GM12878 (cell line): Measurements from ENCODE around the gene AQP9. TPM values are rescaled to one million over a fixed set of nuclear protein-coding genes. Genes with fewer than 3 reads are reported as not detected.

Experiments
- ATAC-seq: fragments of 200-7000 bp; cut with Tn5 transposase; 3 replicates; pipeline ENCODE4 v1.9.1; 2020; ENCODE audit warnings: mild to moderate bottlenecking, moderate library complexity
- BruUV-seq: library from RNA; stranded (reverse); fragments of 400-500 nt; replicated peaks from 2 replicates; lab custom pipeline; 2021; lab: Mats Ljungman, UMichigan
- CTCF ChIA-PET: fragments of 300-600 bp; sonication (Branson Sonifier 250); formaldehyde crosslinking; extraction: SDS; loops from one replicate; lab custom pipeline; 2021; ENCODE audit warnings: inconsistent platforms; lab: Yijun Ruan, JAX
- POLR2A ChIA-PET: fragments of 350-600 bp; formaldehyde crosslinking; extraction: SDS; loops from one replicate; lab custom pipeline; 2021; ENCODE audit warnings: inconsistent platforms; lab: Charles Lee
- RAD21 ChIA-PET: fragments of 300-600 bp; sonication (Branson Sonifier 250); formaldehyde crosslinking; loops from one replicate; lab custom pipeline; 2023; ENCODE audit warnings: antibody characterized with exemption; ENCODE audit not compliant: unreplicated experiment; lab: Charles Lee
- SMC1A ChIA-PET: fragments of 300-600 bp; sonication (Branson Sonifier 250); formaldehyde crosslinking; loops from one replicate; lab custom pipeline; 2023; ENCODE audit not compliant: unreplicated experiment, uncharacterized antibody; lab: Charles Lee
- DNase-seq: peaks from one replicate; pipeline ENCODE4 v3.0.0-alpha.2; 2011; ENCODE audit warnings: low read depth, low spot score
- FAIRE-seq: peaks from 3 replicates; lab custom pipeline; 2011; peaks lifted over from hg19 to GRCh38; lab: Jason Lieb, UNC
- H2AFZ ChIP-seq: 2 replicates; pipeline ENCODE4 v1.6.0; 2011; ENCODE audit warnings: low read depth, low read length, control low read depth; ENCODE audit not compliant: control insufficient read depth
- H3K27ac ChIP-seq: 2 replicates; pipeline ENCODE4 v1.5.1; 2011; ENCODE audit warnings: control low read depth; ENCODE audit not compliant: control insufficient read depth, insufficient read depth
- H3K27me3 ChIP-seq, 2 experiments: replicated peaks in 1 of 2; 2 replicates each; pipeline versions ENCODE4 v1.6.0 to v1.6.1; 2011; ENCODE audit warnings: low read length in 1 of 2; ENCODE audit not compliant: control insufficient read depth in 2 of 2, insufficient read depth in 2 of 2
- H3K36me3 ChIP-seq, 2 experiments: 2 replicates each; pipeline ENCODE4 v1.5.1; 2011; ENCODE audit warnings: low read length in 1 of 2; ENCODE audit not compliant: control insufficient read depth in 2 of 2, insufficient read depth in 2 of 2
- H3K4me1 ChIP-seq: 2 replicates; pipeline ENCODE4 v1.6.1; 2011; ENCODE audit warnings: mild to moderate bottlenecking, low read length, moderate library complexity, mixed read lengths; ENCODE audit not compliant: control insufficient read depth, insufficient read depth
- H3K4me2 ChIP-seq: 2 replicates; pipeline ENCODE4 v1.6.0; 2011; ENCODE audit warnings: control low read depth; ENCODE audit not compliant: control insufficient read depth, insufficient read depth
- H3K4me3 ChIP-seq: fragments of 200-600 bp; sonication (generic); 2 replicates; pipeline ENCODE4 v1.5.1; 2016
- H3K79me2 ChIP-seq: 2 replicates; pipeline ENCODE4 v1.6.0; 2011; ENCODE audit warnings: low read length; ENCODE audit not compliant: control insufficient read depth, insufficient read depth
- H3K9ac ChIP-seq: 2 replicates; pipeline ENCODE4 v1.8.0; 2011; ENCODE audit warnings: low read length, control low read depth, mixed read lengths; ENCODE audit not compliant: control insufficient read depth, insufficient read depth
- H3K9me3 ChIP-seq: replicated peaks from 3 replicates; pipeline ENCODE4 v1.5.1; 2011; ENCODE audit warnings: mild to moderate bottlenecking, low read length; ENCODE audit not compliant: control insufficient read depth, insufficient read depth
- H4K20me1 ChIP-seq: 2 replicates; pipeline ENCODE4 v1.6.0; 2011; ENCODE audit not compliant: control insufficient read depth, insufficient read depth
- BCLAF1 ChIP-seq: fragments of 450-650 bp; IDR thresholded peaks from 2 replicates; pipeline ENCODE4 v1.6.1; 2017; ENCODE audit warnings: antibody characterized with exemption, mild to moderate bottlenecking, moderate library complexity
- IRF3 ChIP-seq: fragments of 450-650 bp; IDR thresholded peaks from 2 replicates; pipeline ENCODE4 v1.6.1; 2014; ENCODE audit warnings: mild to moderate bottlenecking
- IRF4 ChIP-seq: IDR thresholded peaks from 2 replicates; pipeline ENCODE4 v1.6.1; 2011; ENCODE audit warnings: low read depth, low read length
- IRF5 ChIP-seq: fragments of 450-650 bp; IDR thresholded peaks from 2 replicates; pipeline ENCODE4 v1.6.1; 2017; ENCODE audit warnings: borderline replicate concordance
- MAX ChIP-seq: IDR thresholded peaks from 2 replicates; pipeline ENCODE4 v1.6.1; 2012; ENCODE audit warnings: low read depth, low read length, improper control_type of control experiment
- MXI1 ChIP-seq: fragments of 150-350 bp; IDR thresholded peaks from 2 replicates; pipeline ENCODE4 v1.6.1; 2011; ENCODE audit warnings: low read depth, mild to moderate bottlenecking, inconsistent platforms, low read length, improper control_type of control experiment
- RBBP5 ChIP-seq: fragments of 200-600 bp; sonication (generic); conservative IDR thresholded peaks from 2 replicates; pipeline ENCODE4 v1.6.1; 2016
- SUZ12 ChIP-seq: fragments of 200-600 bp; sonication (generic); IDR thresholded peaks from one replicate; pipeline ENCODE4 v1.6.1; 2018; ENCODE audit warnings: antibody characterized with exemption, mild to moderate bottlenecking; ENCODE audit not compliant: unreplicated experiment
- ZNF207 ChIP-seq: fragments of 450-650 bp; IDR thresholded peaks from 2 replicates; pipeline ENCODE4 v1.6.1; 2014; ENCODE audit warnings: antibody characterized with exemption, mild to moderate bottlenecking, borderline replicate concordance
- WGBS: methylation state at CpG from one replicate; pipeline ENCODE4 v1.1.6; 2016; ENCODE audit warnings: low lambda C conversion rate; ENCODE audit not compliant: insufficient replicate concordance, insufficient coverage; ENCODE audit errors: missing lambda C conversion rate; 5-methylcytosine and 5-hydroxymethylcytosine counted together
- in situ Hi-C: fragments of 300-500 bp; cut with MboI; formaldehyde crosslinking; loops from 9 replicates; pipeline ENCODE4 v1.14.3; 2018; ENCODE audit warnings: mixed read lengths
- intact Hi-C: fragments of 100-400 bp; cut with micrococcal nuclease; formaldehyde crosslinking; loops from one replicate; pipeline ENCODE4 v1.14.2; 2022; ENCODE audit not compliant: unreplicated experiment
- polyA plus RNA-seq, 11 experiments: library from polyadenylated mRNA; depleted of rRNA in 4 of 11; unstranded in 6 of 11; stranded (reverse) in 5 of 11; fragments of >200 nt; fragmentation: Nextera tagmentation in 4 of 11; fragmentation: Illumina TruSeq in 1 of 11; extraction: Ambion mirVana in 4 of 11; extraction: Trizol in 1 of 11; gene quantifications; 1 replicate in 1 of 11; 2 replicates in 10 of 11; pipeline versions ENCODE4 v1.2.1 to v1.2.3, GENCODE V29; 2011 to 2016; ENCODE audit warnings: inconsistent platforms in 2 of 11, missing spikeins in 2 of 11, low read depth in 1 of 11
- total RNA-seq, 4 experiments: library from RNA; depleted of rRNA in 3 of 4; stranded (reverse); fragments of >200 nt in 3 of 4; fragmentation: Illumina TruSeq in 1 of 4; extraction: Trizol in 1 of 4; gene quantifications; 2 replicates each; pipeline versions ENCODE4 v1.2.1 to v1.2.3, GENCODE V29; 2013 to 2021

The AQP9 gene
- total and polyA plus RNA-seq, 10 of the 15 experiments (the other 5 are each of a cell fraction or from before 2014, with no cell fraction given) = 0.05 to 3.0 (median 0.22) TPM

GRCh38 chr15:58146749-58147148, 8.6 kb downstream of the AQP9 start:
- RAD21 ChIA-PET = no interaction called here
- in situ Hi-C loops = no loop called here
- H3K9ac ChIP-seq = no peak overlapping the region
- 47% methylated on average over 7 of the region's 7 CpGs for WGBS
- POLR2A ChIA-PET = no interaction called here
- H3K36me3 ChIP-seq = no peaks in the 10 kb centered on the region
- BruUV-seq = no TSS peak
- H3K27ac ChIP-seq = no peak overlapping the region
- TF ChIP-seq IRF4 (no peak), IRF5 (no peak), MXI1 (no peak), RBBP5 (no peak), ZNF207 (no peak), BCLAF1 (no peak), SUZ12 (no peak), IRF3 (no peak), MAX (no peak)
- CTCF ChIA-PET = no interaction called here
- no peak overlapping the region for H3K4me2 ChIP-seq
- no peaks in the 10 kb centered on the region for H3K4me1 ChIP-seq
- no peak overlapping the region for H3K4me3 ChIP-seq
- no peak for DNase-seq
- no peaks in the 10 kb centered on the region for H4K20me1 ChIP-seq
- H3K79me2 ChIP-seq = no peaks in the 10 kb centered on the region
- no peak for ATAC-seq
- no peak for FAIRE-seq
- 0 out of 4 replicates have a peak, but pooled peaks cover 0 to 2% of the 10 kb centered on the region in 2 experiments for H3K27me3 ChIP-seq
- H3K9me3 ChIP-seq = no peaks in the 10 kb centered on the region
- SMC1A ChIA-PET = no interaction called here
- intact Hi-C loops = no loop called here
- no peak overlapping the region for H2AFZ ChIP-seq
